NCI-H146 treated with DMSO at 0.1 percent for 48 hours (cell line): ENCODE measurements around the gene GUCY2D.

Experiments
- DNase-seq: peaks from one replicate; lab custom pipeline; 2025; ENCODE audit not compliant: unreplicated experiment; lab: John Stamatoyannopoulos, UW

The GUCY2D gene

GRCh38 chr17:7992516-7992915 is 9.9 kb upstream of the GUCY2D start:
- DNase-seq = no peak

DNA sequence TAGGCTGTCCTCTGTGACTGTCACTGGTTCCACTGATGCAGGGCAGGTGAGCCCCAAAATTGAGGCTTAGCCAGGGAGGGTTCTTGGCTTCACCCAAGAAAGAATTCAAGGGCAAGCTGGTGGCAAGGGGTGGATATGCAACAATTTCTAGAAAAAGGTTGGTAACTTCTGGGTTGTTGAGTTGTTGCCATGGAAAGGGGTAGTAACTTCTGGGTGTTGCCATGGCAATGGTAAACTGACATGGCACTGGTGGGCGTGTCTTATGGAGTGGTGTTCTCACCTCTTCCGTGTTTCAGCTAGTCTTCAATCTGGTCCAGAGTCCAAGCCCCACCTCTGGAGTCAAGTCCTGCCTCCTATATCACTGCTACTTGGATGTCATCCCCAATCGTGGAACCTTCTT is 9.5 kb upstream of the GUCY2D start:
- no peak for DNase-seq

DNA sequence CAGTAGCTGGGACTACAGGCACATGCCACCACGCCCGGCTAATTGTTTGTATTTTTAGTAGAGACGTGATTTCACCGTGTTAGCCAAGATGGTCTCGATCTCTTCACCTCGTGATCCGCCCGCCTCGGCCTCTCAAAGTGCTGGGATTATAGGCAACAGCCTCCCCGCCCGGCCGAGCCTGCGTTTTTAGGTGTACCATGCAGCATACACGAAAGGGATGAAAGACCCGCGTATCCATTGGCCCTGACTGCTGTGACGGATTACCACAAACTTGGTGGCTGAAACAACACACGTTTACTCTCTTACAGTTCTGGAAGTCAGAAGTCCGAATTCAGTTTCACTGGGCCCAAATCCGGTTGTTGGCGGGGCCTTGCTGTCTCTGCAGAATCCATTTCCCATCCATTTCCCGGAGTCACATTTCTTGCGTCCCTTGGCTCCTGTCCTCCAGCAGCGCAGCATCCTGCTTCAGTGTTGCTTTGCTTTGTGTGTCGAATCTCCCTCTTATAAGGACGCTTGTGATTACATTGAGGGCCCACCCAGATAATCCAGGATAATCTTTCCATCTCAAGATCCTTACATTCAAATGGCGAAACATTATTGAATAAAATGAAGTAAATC is 8.3 kb upstream of the GUCY2D start:
- no peak for DNase-seq

DNA sequence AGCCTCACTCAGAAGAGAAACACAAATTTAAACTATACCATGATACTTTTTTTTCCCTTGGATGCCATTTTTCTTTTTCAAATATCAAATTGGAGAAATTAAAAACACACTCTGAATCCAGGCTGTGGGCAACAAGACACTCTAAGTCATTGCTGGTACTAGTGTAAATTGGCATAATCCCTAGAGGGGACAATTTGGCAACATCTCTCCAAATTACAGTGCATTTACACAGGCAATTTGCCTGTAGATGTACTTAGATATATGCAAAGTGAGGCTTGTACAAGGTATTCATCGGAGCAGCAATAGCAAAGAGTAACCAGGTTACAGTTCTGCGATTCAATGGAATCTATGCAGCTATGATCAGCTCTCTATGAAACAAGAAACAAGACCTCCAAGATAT is 6.7 kb upstream of the GUCY2D start:
- no peak for DNase-seq

- peak; percentile 17 for DNase-seq
Observed at GRCh38 chr17:7997186-7997585, 5.2 kb upstream of the GUCY2D start.

- DNase-seq = no peak
Observed at GRCh38 chr17:8002721-8003593, 542 bp downstream of the GUCY2D start.

- DNase-seq = no peak
Observed at GRCh38 chr17:8003594-8004181, 1.3 kb downstream of the GUCY2D start.

- DNase-seq = no peak
Observed at GRCh38 chr17:8004899-8005298, 2.5 kb downstream of the GUCY2D start.

DNA sequence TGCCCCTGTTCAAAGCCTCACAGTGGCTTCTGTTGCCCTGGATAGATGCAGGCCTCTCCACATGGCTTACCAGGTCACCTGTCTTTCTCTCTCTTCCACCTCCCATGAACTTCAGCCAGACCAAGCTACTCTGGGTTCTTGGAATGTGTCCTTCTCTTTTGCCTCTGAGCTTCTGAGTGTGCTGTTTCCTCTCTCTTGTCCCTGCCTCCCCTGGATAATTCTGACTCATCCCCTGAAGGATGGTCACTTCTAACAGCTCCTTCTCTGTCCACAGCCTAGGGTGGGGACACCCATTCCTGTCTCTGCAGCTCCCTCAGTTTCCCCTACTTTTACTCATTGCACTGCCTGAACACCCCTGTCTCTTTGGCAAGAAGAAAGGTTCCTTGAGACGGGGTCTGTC is 2.9 kb downstream of the GUCY2D start:
- DNase-seq = no peak

- no peak for DNase-seq
Observed at GRCh38 chr17:8005967-8006730, 3.7 kb downstream of the GUCY2D start.

- no peak for DNase-seq
Observed at GRCh38 chr17:8006836-8007680, 4.6 kb downstream of the GUCY2D start.

DNA sequence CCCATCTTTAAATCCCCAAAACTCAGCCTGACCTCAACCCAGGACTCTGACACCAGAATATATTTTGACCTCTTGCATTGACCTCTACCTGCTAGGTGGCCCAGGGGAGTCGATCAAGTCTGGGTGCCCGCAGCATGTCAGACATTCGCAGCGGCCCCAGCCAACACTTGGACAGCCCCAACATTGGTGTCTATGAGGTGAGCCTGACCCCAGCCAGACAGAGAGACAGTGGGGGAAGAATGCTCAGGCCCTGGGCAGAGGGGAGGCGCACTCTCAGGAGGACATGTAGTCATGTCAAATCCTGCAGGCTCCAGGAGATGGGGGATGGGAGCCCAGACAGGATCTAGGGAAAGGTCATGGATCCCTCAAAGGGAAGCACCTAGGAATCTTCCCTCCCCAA is 5.4 kb downstream of the GUCY2D start:
- DNase-seq = no peak

- DNase-seq = no peak
Observed at GRCh38 chr17:8012045-8012580, 9.7 kb downstream of the GUCY2D start.

DNA sequence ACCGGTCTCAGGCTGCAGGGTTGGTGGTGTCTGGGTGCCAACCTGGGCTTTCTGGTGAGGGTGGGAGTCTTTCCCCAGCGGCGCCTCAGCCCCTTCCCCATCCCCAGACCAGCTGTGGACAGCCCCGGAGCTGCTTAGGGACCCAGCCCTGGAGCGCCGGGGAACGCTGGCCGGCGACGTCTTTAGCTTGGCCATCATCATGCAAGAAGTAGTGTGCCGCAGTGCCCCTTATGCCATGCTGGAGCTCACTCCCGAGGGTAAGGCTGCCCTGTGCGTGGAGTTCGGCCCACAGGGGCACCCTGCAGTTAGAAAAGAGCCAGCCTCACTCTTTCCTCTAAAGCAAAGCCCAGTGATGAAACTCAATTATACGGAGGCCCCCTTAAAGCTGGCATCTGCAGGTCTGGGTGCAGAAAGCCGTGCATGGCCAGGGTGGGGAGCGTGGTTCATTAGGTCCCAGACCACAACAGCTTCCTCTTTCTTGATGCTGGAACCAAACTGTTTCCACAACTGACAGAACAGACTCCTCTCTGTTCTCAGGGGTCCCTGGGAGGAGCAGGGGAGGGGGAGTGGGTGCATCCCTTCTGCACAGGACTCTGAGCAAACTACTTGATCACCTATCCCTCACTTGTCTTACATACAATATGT is 10.7 kb downstream of the GUCY2D start:
- no peak for DNase-seq

GRCh38 chr17:8013731-8014557 is 11.5 kb downstream of the GUCY2D start:
- no peak for DNase-seq

DNA sequence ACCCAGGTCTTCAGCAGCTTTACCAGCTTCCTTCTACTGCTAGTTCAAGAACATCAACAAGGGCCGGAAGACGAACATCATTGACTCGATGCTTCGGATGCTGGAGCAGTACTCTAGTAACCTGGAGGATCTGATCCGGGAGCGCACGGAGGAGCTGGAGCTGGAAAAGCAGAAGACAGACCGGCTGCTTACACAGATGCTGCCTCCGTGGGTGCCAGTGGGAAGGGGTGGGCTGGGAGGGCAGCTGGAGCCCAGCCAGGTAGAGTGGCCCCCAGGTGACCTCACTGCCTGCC is 12.1 kb downstream of the GUCY2D start:
- no peak for DNase-seq

GRCh38 chr17:8015236-8015956 is 13.0 kb downstream of the GUCY2D start:
- no peak for DNase-seq

DNA sequence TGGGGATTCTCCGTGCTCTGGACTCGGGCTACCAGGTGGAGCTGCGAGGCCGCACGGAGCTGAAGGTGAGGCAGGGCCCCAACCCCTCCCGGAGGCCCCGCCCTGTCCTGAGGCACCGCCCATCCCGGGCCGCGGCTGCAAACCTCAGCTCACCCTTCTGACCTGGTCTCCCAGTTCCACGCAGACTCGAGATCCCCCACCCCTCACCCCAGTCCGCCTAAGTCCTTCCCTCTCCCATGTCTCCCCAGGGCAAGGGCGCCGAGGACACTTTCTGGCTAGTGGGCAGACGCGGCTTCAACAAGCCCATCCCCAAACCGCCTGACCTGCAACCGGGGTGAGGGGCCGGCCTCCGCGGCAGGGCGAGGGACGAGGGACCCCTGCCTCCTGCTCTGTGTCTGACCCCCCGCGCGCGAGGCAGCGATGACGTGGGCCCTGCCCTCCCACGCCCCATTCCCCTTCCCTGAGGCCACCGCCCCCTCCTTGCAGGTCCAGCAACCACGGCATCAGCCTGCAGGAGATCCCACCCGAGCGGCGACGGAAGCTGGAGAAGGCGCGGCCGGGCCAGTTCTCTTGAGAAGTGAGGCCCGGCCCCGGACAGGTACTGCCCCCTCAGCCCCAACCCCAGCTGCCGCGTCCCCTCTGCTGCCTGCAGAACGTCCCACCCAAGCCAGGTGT is 13.7 kb downstream of the GUCY2D start:
- DNase-seq = no peak
